PC-9 (cell line): ENCODE data around the gene RPTOR. TPM values are rescaled to one million over a fixed set of nuclear protein-coding genes. Genes with fewer than 3 reads are reported as not detected.

ENCODE experiments used
- BruUV-seq: library from RNA; stranded (reverse); fragments of 400-500 nt; replicated peaks from 2 replicates; lab custom pipeline; 2021; lab: Mats Ljungman, UMichigan
- CTCF ChIA-PET: fragments of 300-600 bp; sonication (Branson Sonifier 250); formaldehyde crosslinking; loops from one replicate; lab custom pipeline; 2022; ENCODE audit warnings: antibody characterized with exemption; lab: Charles Lee
- POLR2A ChIA-PET: fragments of 300-600 bp; sonication (Branson Sonifier 250); formaldehyde crosslinking; loops from one replicate; lab custom pipeline; 2022; ENCODE audit warnings: antibody characterized with exemption; ENCODE audit not compliant: unreplicated experiment; lab: Charles Lee
- DNase-seq, 2 experiments: peaks; one replicate each; pipeline versions ENCODE4 v3.0.0 to v3.0.0-alpha.2; 2015 to 2022; ENCODE audit warnings: mixed read lengths in 1 of 2
- H2AFZ ChIP-seq: fragments of 200-600 bp; sonication (generic); 2 replicates; pipeline ENCODE4 v1.8.1; 2017; ENCODE audit warnings: antibody characterized with exemption
- H3F3A ChIP-seq: fragments of 200-600 bp; sonication (generic); 2 replicates; pipeline ENCODE4 v1.8.1; 2017; ENCODE audit warnings: antibody characterized with exemption, mild to moderate bottlenecking, low read depth; ENCODE audit not compliant: insufficient read depth
- H3K27ac ChIP-seq: fragments of 200-600 bp; sonication (generic); 2 replicates; pipeline ENCODE4 v1.6.1; 2016; ENCODE audit warnings: mixed run types
- H3K27me3 ChIP-seq: fragments of 200-600 bp; sonication (generic); 2 replicates; pipeline ENCODE4 v1.6.1; 2016; ENCODE audit warnings: low read depth, mixed run types; ENCODE audit not compliant: insufficient read depth
- H3K36me3 ChIP-seq: fragments of 200-600 bp; sonication (generic); 2 replicates; pipeline ENCODE4 v1.6.1; 2016; ENCODE audit warnings: low read depth, mixed run types
- H3K4me1 ChIP-seq: fragments of 200-600 bp; sonication (generic); replicated peaks from 2 replicates; pipeline ENCODE4 v1.6.1; 2016; ENCODE audit warnings: mixed run types; ENCODE audit not compliant: insufficient read depth
- H3K4me2 ChIP-seq: fragments of 200-600 bp; sonication (generic); 2 replicates; pipeline ENCODE4 v1.6.1; 2017; ENCODE audit warnings: mixed run types
- H3K4me3 ChIP-seq: fragments of 200-600 bp; sonication (generic); 2 replicates; pipeline ENCODE4 v1.6.1; 2016; ENCODE audit warnings: mixed run types
- H3K79me2 ChIP-seq: fragments of 200-600 bp; sonication (generic); 2 replicates; pipeline ENCODE4 v1.6.1; 2017; ENCODE audit warnings: low read depth, mixed run types
- H3K9me2 ChIP-seq: fragments of 200-600 bp; sonication (generic); 2 replicates; pipeline ENCODE4 v1.8.1; 2017; ENCODE audit warnings: mild to moderate bottlenecking; ENCODE audit not compliant: insufficient read depth
- H3K9me3 ChIP-seq: fragments of 200-600 bp; sonication (generic); 2 replicates; pipeline ENCODE4 v1.8.1; 2016; ENCODE audit warnings: low read depth; ENCODE audit not compliant: insufficient read depth
- H4K20me1 ChIP-seq: fragments of 200-600 bp; sonication (generic); 2 replicates; pipeline ENCODE4 v1.8.1; 2017; ENCODE audit not compliant: insufficient read depth
- CTCF ChIP-seq: fragments of 200-600 bp; sonication (generic); conservative IDR thresholded peaks from 2 replicates; pipeline ENCODE4 v1.6.1; 2017; ENCODE audit warnings: mixed run types, antibody characterized with exemption, mild to moderate bottlenecking, moderate library complexity
- EZH2 ChIP-seq: fragments of 200-600 bp; sonication (generic); IDR thresholded peaks from 2 replicates; pipeline ENCODE4 v1.8.0; 2017; ENCODE audit warnings: antibody characterized with exemption, low read depth
- intact Hi-C: fragments of 100-400 bp; cut with micrococcal nuclease; formaldehyde crosslinking; loops from one replicate; pipeline ENCODE4 v1.10.0; 2022; ENCODE audit not compliant: unreplicated experiment
- total RNA-seq: library from RNA; stranded (reverse); gene quantifications from 2 replicates; pipeline ENCODE4 v1.2.3, GENCODE V29; 2021

The RPTOR gene
- total RNA-seq, 1 experiment from 2014 or later: 50.8 TPM

GRCh38 chr17:80510772-80511171 is 33.9 kb upstream of the RPTOR start:
- ChIA-PET CTCF (no interaction called here), POLR2A (interaction anchor here (0.7 kb wide), 1 partner anchor 23 kb away, joined by 4 read pairs; no protein-coding TSS in a partner anchor)
- no peaks in the 10 kb centered on the region for H3K79me2 ChIP-seq
- no peak overlapping the region for H2AFZ ChIP-seq
- H3K4me3 ChIP-seq: no peak overlapping the region
- no peaks in the 10 kb centered on the region for H3K4me1 ChIP-seq
- no peaks in the 10 kb centered on the region for H3K9me2 ChIP-seq
- BruUV-seq: no TSS peak
- H3K27me3 ChIP-seq: peaks cover 19% of the 10 kb centered on the region; the same call in 1 of the 2 replicates
- no peaks in the 10 kb centered on the region for H3F3A ChIP-seq
- no peak overlapping the region for H3K4me2 ChIP-seq
- no peak for TF ChIP-seq EZH2
- no peak for TF ChIP-seq CTCF
- no peak for DNase-seq
- no peaks in the 10 kb centered on the region for H3K9me3 ChIP-seq
- intact Hi-C loops: no loop called here
- H3K36me3 ChIP-seq: no peaks in the 10 kb centered on the region
- H3K27ac ChIP-seq: no peak overlapping the region
- H4K20me1 ChIP-seq: no peaks in the 10 kb centered on the region

DNA sequence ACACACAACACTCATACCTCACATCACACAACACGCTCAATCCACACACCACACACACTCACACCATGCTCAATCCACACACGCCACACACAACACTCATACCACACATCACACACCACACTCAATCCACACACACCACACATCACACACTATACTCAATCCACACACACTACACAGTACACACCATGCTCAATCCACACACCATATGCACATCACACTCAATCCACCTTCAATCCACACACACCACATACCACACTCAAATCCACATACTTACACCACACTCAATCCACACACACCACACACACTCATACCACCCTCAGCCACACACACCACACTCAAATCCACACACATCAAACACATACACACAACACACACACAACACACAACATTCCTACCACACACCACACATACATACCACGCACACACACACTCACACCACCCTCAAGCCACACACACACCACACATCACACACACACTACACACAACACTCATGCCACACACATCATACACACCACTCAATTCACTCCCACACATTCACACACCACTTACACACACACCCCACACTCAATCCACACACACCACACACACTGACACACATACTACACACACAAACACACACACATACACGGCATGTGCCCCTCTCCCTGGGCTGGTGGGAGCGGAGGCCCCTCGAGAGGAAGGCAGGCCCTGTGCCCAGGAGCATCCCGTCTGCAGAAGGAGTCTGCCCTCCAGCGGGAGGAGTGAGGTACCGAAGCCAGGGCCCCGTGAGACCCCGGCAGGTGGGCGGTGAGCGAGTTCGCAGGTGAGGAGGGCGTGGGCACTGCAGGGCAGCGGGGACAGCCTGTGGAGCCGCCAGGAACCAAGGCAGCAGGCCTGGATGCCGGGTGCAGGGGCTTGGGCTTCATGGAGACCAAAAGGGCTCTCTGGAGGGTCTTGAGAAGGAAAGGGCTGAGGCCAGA is 33.1 kb upstream of the RPTOR start:
- peaks cover 12% of the 10 kb centered on the region; the same call in 1 of the 2 replicates for H3K27me3 ChIP-seq
- H3K9me2 ChIP-seq: no peaks in the 10 kb centered on the region
- no peak overlapping the region for H2AFZ ChIP-seq
- no peaks in the 10 kb centered on the region for H3K9me3 ChIP-seq
- H3F3A ChIP-seq: no peaks in the 10 kb centered on the region
- H3K4me1 ChIP-seq: no peaks in the 10 kb centered on the region
- H3K4me2 ChIP-seq: no peak overlapping the region
- no peaks in the 10 kb centered on the region for H3K79me2 ChIP-seq
- ChIA-PET CTCF (no interaction called here), POLR2A (no interaction called here)
- no peaks in the 10 kb centered on the region for H3K36me3 ChIP-seq
- no peak overlapping the region for H3K4me3 ChIP-seq
- TF ChIP-seq EZH2 (no peak), CTCF (no peak)
- no TSS peak for BruUV-seq
- H4K20me1 ChIP-seq: no peaks in the 10 kb centered on the region
- intact Hi-C loops: no loop called here
- no peak for DNase-seq
- H3K27ac ChIP-seq: no peak overlapping the region

- Histone ChIP-seq H2AFZ (no peak overlapping the region), H4K20me1 (no peaks in the 10 kb centered on the region), H3K9me2 (no peaks in the 10 kb centered on the region), H3K36me3 (no peaks in the 10 kb centered on the region), H3F3A (no peaks in the 10 kb centered on the region), H3K4me2 (no peak overlapping the region), H3K4me1 (no peaks in the 10 kb centered on the region), H3K27ac (no peak overlapping the region), H3K79me2 (no peaks in the 10 kb centered on the region), H3K27me3 (peaks cover 5% of the 10 kb centered on the region; the same call in 1 of the 2 replicates), H3K4me3 (no peak overlapping the region), H3K9me3 (no peaks in the 10 kb centered on the region)
- no TSS peak for BruUV-seq
- CTCF ChIA-PET: no interaction called here
- TF ChIP-seq CTCF (no peak), EZH2 (no peak)
- intact Hi-C loops: no loop called here
- POLR2A ChIA-PET: no interaction called here
- no peak for DNase-seq
Observed at GRCh38 chr17:80512233-80512632, 32.4 kb upstream of the RPTOR start.
